Smooth muscle cell (in vitro differentiated cells): ENCODE results near the gene SUFU. TPM values are rescaled to one million over a fixed set of nuclear protein-coding genes. Genes with fewer than 3 reads are reported as not detected.
A peak's percentile ranks its signal among the peaks of the same experiment; 100 is the strongest.

Experiments
- DNase-seq: peaks from one replicate; lab custom pipeline; 2025; ENCODE audit not compliant: unreplicated experiment; lab: John Stamatoyannopoulos, UW
- H2AFZ ChIP-seq: fragments of 200-600 bp; sonication (generic); 2 replicates; pipeline ENCODE4 v1.6.0; 2016; ENCODE audit warnings: antibody characterized with exemption, low read depth, mild to moderate bottlenecking
- H3F3A ChIP-seq: fragments of 200-600 bp; sonication (generic); 2 replicates; pipeline ENCODE4 v1.6.0; 2017; ENCODE audit warnings: antibody characterized with exemption, low read depth
- H3K27ac ChIP-seq: fragments of 200-600 bp; sonication (generic); 2 replicates; pipeline ENCODE4 v1.5.1; 2016; ENCODE audit warnings: low read depth, mild to moderate bottlenecking
- H3K27me3 ChIP-seq: fragments of 200-600 bp; sonication (generic); 2 replicates; pipeline ENCODE4 v1.6.1; 2016; ENCODE audit warnings: low read depth, mild to moderate bottlenecking
- H3K36me3 ChIP-seq: fragments of 200-600 bp; sonication (generic); 2 replicates; pipeline ENCODE4 v1.5.1; 2016; ENCODE audit warnings: low read depth
- H3K4me1 ChIP-seq: fragments of 200-600 bp; sonication (generic); 2 replicates; pipeline ENCODE4 v1.5.1; 2016; ENCODE audit warnings: low read depth
- H3K4me2 ChIP-seq: fragments of 200-600 bp; sonication (generic); 2 replicates; pipeline ENCODE4 v1.6.0; 2016; ENCODE audit warnings: mild to moderate bottlenecking
- H3K4me3 ChIP-seq: fragments of 200-600 bp; sonication (generic); 2 replicates; pipeline ENCODE4 v1.5.1; 2016; ENCODE audit warnings: mild to moderate bottlenecking
- H3K79me2 ChIP-seq: fragments of 200-600 bp; sonication (generic); 2 replicates; pipeline ENCODE4 v1.6.0; 2016; ENCODE audit warnings: low read depth, mild to moderate bottlenecking
- H3K9ac ChIP-seq: fragments of 200-600 bp; sonication (generic); 2 replicates; pipeline ENCODE4 v1.6.0; 2016; ENCODE audit warnings: low read depth
- H3K9me3 ChIP-seq: fragments of 200-600 bp; sonication (generic); replicated peaks from 2 replicates; pipeline ENCODE4 v1.5.1; 2016; ENCODE audit warnings: low read depth
- H4K20me1 ChIP-seq: fragments of 200-600 bp; sonication (generic); 2 replicates; pipeline ENCODE4 v1.6.0; 2016; ENCODE audit warnings: low read depth
- CTCF ChIP-seq: fragments of 200-600 bp; sonication (generic); IDR thresholded peaks from 2 replicates; pipeline ENCODE4 v1.5.1; 2017; ENCODE audit warnings: borderline replicate concordance, mild to moderate bottlenecking, antibody characterized with exemption; ENCODE audit not compliant: insufficient read depth, poor library complexity, severe bottlenecking
- WGBS: methylation state at CpG from one replicate; pipeline ENCODE4 v1.1.7; 2016; ENCODE audit warnings: low lambda C conversion rate; 5-methylcytosine and 5-hydroxymethylcytosine counted together
- polyA plus RNA-seq: library from polyadenylated mRNA; unstranded; fragments of >200 nt; fragmentation: Nextera tagmentation; extraction: Ambion mirVana; gene quantifications from 2 replicates; pipeline ENCODE4 v1.2.1, GENCODE V29; 2016
- total RNA-seq: library from RNA; depleted of rRNA; stranded (reverse); fragments of >200 nt; gene quantifications from 2 replicates; pipeline ENCODE4 v1.2.3, GENCODE V29; 2014

SUFU gene
- total and polyA plus RNA-seq, 2 experiments from 2014 or later = 8.5 to 17.2 TPM

DNA sequence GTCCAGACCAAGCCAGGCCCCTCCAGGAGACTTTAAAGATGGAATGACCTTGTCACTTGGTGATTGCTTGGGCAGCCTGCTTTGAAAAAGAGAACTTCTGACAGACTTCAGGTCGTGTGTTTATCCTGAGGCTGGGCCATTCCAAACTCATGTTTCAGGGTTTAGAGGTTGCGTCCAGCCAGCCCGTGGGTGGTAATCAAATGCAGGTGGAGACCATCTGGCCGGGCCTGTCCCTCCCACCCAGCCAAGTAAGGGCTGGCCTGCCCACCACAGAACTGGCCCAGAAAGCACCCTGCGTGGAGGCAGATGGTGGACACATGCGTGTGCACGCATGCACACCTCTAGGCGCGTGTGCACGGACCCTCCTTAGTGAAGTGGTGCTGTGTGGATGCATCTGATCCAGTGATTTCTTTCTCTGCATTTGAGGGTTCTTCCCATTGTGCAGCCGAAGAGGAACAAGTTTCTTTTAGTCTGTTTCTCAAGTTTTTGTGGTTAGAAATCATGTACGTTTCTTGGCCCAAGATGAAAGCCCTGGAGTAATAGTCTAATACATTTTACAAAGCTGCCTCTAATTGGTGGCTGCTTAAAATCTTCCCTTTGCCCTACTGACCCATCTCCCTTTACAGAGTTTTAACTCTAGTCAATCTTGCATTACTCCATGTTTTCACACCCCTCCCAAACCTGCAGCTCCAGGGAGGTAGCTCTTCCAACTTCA, 43.0 kb downstream of the SUFU start:
- DNase-seq = no peak
- TF ChIP-seq CTCF = no peak
- H4K20me1 ChIP-seq = peaks cover 73% of the 10 kb centered on the region
- no peaks in the 10 kb centered on the region for H3K9me3 ChIP-seq
- peak overlapping the region; percentile 15 for H3K27ac ChIP-seq
- H3K27me3 ChIP-seq = no peaks in the 10 kb centered on the region
- H3K79me2 ChIP-seq = peaks cover 34% of the 10 kb centered on the region
- H3K36me3 ChIP-seq = no peaks in the 10 kb centered on the region
- no peak overlapping the region for H3K9ac ChIP-seq
- no peak overlapping the region for H3K4me2 ChIP-seq
- no peak overlapping the region for H3K4me3 ChIP-seq
- 74% methylated on average over 12 of the region's 12 CpGs for WGBS
- no peaks in the 10 kb centered on the region for H3F3A ChIP-seq
- no peak overlapping the region for H2AFZ ChIP-seq
- peaks cover 5% of the 10 kb centered on the region for H3K4me1 ChIP-seq

GRCh38 chr10:102549549-102549948, 45.8 kb downstream of the SUFU start:
- Histone ChIP-seq H3K4me1 (peaks cover 5% of the 10 kb centered on the region), H3K27ac (no peak overlapping the region), H3K36me3 (no peaks in the 10 kb centered on the region), H3F3A (no peaks in the 10 kb centered on the region), H3K9me3 (no peaks in the 10 kb centered on the region), H3K9ac (no peak overlapping the region), H3K27me3 (no peaks in the 10 kb centered on the region), H4K20me1 (peaks cover 52% of the 10 kb centered on the region), H3K4me3 (no peak overlapping the region), H3K4me2 (no peak overlapping the region), H2AFZ (no peak overlapping the region), H3K79me2 (peaks cover 22% of the 10 kb centered on the region)
- TF ChIP-seq CTCF = no peak
- no peak for DNase-seq
- WGBS = 100% methylated on average over 1 of the region's 1 CpG

DNA sequence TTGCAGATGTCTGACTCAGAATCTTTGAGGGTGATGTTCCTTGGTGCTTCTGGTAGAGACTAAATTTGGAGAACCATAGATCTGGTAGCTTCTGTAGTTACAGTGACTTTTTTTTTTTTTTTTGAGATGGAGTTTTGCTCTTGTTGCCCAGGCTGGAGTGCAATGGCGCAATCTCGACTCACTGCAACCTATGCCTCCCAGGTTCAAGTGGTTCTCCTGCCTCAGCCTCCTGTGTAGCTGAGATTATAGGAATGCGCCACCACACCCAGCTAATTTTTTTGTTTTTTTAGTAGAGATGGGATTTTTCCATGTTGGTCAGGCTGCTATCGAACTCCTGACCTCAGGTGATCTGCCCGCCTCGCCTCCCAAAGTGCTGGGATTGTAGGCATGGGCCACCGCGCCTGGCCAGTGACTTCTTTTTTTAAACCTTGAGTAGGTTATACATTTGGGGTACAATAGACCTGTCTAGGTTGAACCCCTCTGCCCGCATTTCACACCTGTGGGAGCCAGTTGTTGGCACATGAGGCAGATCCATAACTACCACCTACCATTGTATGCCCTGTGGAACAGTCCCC, 47.0 kb downstream of the SUFU start:
- peaks cover 48% of the 10 kb centered on the region for H4K20me1 ChIP-seq
- no peak overlapping the region for H3K4me2 ChIP-seq
- H3K9ac ChIP-seq = no peak overlapping the region
- H3K27me3 ChIP-seq = no peaks in the 10 kb centered on the region
- H2AFZ ChIP-seq = no peak overlapping the region
- no peak for DNase-seq
- H3K36me3 ChIP-seq = no peaks in the 10 kb centered on the region
- H3K4me3 ChIP-seq = no peak overlapping the region
- TF ChIP-seq CTCF = no peak
- H3K79me2 ChIP-seq = peaks cover 15% of the 10 kb centered on the region
- H3K9me3 ChIP-seq = no peaks in the 10 kb centered on the region
- WGBS = 97% methylated on average over 9 of the region's 9 CpGs
- H3K27ac ChIP-seq = no peak overlapping the region
- no peaks in the 10 kb centered on the region for H3F3A ChIP-seq
- H3K4me1 ChIP-seq = peaks cover 5% of the 10 kb centered on the region

DNA sequence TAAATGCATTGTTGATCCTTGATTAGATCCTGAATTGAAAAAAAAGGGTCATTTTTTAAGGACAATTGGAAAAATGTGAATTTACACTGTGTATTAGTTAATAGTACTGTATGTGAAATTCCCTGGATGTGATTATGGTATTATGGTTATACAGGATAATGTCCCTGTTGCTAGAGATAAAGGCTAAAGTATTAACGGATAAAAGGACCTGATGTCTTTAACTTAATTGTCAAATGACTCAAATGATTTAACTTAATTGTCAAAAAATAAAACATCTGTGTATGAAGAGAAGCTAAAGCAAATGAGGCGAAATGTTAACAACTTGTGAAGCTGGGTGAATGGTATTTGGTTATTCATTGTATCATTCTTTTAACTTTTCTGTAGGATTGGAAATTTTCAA, 48.8 kb downstream of the SUFU start:
- 99% methylated on average over 2 of the region's 2 CpGs for WGBS
- no peaks in the 10 kb centered on the region for H3F3A ChIP-seq
- H3K9ac ChIP-seq = no peak overlapping the region
- H3K9me3 ChIP-seq = no peaks in the 10 kb centered on the region
- no peaks in the 10 kb centered on the region for H3K36me3 ChIP-seq
- no peak overlapping the region for H3K4me2 ChIP-seq
- no peak for TF ChIP-seq CTCF
- peaks cover 5% of the 10 kb centered on the region for H3K79me2 ChIP-seq
- H3K4me3 ChIP-seq = no peak overlapping the region
- no peaks in the 10 kb centered on the region for H3K4me1 ChIP-seq
- H3K27me3 ChIP-seq = no peaks in the 10 kb centered on the region
- H2AFZ ChIP-seq = no peak overlapping the region
- H4K20me1 ChIP-seq = peaks cover 38% of the 10 kb centered on the region
- no peak overlapping the region for H3K27ac ChIP-seq
- no peak for DNase-seq
